ENCODE results near the gene YOD1. TPM values are rescaled to one million over a fixed set of nuclear protein-coding genes. Genes with fewer than 3 reads are reported as not detected.

The YOD1 gene
- total RNA-seq, 4 donors from 2014 or later, result 9.6 to 32.0 (median 22.9) TPM

GRCh38 chr1:207031016-207031415 is 20.0 kb downstream of the YOD1 start:
- Histone ChIP-seq H3K36me3 (no peaks in the 10 kb centered on the region), H3K4me1 (peaks cover 0 to 67% (median 3%) of the 10 kb centered on the region in 3 donors), H3K27me3 (peaks cover 0 to 12% (median 0%) of the 10 kb centered on the region in 4 donors), H3K4me3 (peak overlapping the region; percentile 48 to 55 (median 52)), H3K27ac (peak overlapping the region; percentile 85 to 98 (median 96)), H3K9me3 (no peaks in the 10 kb centered on the region)
- WGBS, 2 donors, result 17 to 40% methylated on average over 1 of the region's 1 CpG
- TF ChIP-seq POLR2A (IDR thresholded peaks at IDR 0.05) (no peak), CTCF (IDR thresholded peaks at IDR 0.05) (no peak)
- DNase-seq, result no peak
- intact Hi-C loops (cut with DNase I), result no loop called here

GRCh38 chr1:207030522-207031009 is 20.4 kb downstream of the YOD1 start:
- H3K27ac ChIP-seq, result peak overlapping the region; percentile 85 to 98 (median 96)
- H3K36me3 ChIP-seq, result peaks cover 0 to 2% (median 0%) of the 10 kb centered on the region in 3 donors
- intact Hi-C loops (cut with DNase I), result no loop called here
- peaks cover 0 to 12% (median 0%) of the 10 kb centered on the region in 4 donors for H3K27me3 ChIP-seq
- peaks cover 0 to 72% (median 8%) of the 10 kb centered on the region in 3 donors for H3K4me1 ChIP-seq
- DNase-seq, result no peak
- no peaks in the 10 kb centered on the region for H3K9me3 ChIP-seq
- WGBS, 2 donors, result 41 to 58% methylated on average over 5 of the region's 5 CpGs
- TF ChIP-seq CTCF (IDR thresholded peaks at IDR 0.05) (no peak), POLR2A (IDR thresholded peaks at IDR 0.05) (no peak)
- H3K4me3 ChIP-seq, result peak overlapping the region; percentile 48 to 55 (median 52)

GRCh38 chr1:207029701-207030521 is 21.1 kb downstream of the YOD1 start:
- TF ChIP-seq CTCF (IDR thresholded peaks at IDR 0.05) (no peak), POLR2A (IDR thresholded peaks at IDR 0.05) (peak in 1 of 4 donors; percentile 19)
- H3K4me1 ChIP-seq, result peaks cover 5 to 78% (median 14%) of the 10 kb centered on the region in 3 donors
- intact Hi-C loops (cut with DNase I), result no loop called here
- WGBS, 2 donors, result 29 to 48% methylated on average over 5 of the region's 5 CpGs
- H3K4me3 ChIP-seq, result peak overlapping the region; percentile 48 to 55 (median 52)
- H3K27me3 ChIP-seq, result peaks cover 0 to 12% (median 0%) of the 10 kb centered on the region in 4 donors
- peak overlapping the region; percentile 85 to 98 (median 96) for H3K27ac ChIP-seq
- DNase-seq, result no peak
- no peaks in the 10 kb centered on the region for H3K9me3 ChIP-seq
- peaks cover 0 to 8% (median 0%) of the 10 kb centered on the region in 3 donors for H3K36me3 ChIP-seq

GRCh38 chr1:207028884-207029650 is 21.9 kb downstream of the YOD1 start:
- peaks cover 10 to 86% (median 20%) of the 10 kb centered on the region in 3 donors for H3K4me1 ChIP-seq
- peak overlapping the region in 3 of 4 donors; percentile 48 to 55 (median 53) for H3K4me3 ChIP-seq
- intact Hi-C loops (cut with DNase I), result no loop called here
- H3K27ac ChIP-seq, result peak overlapping the region; percentile 85 to 98 (median 96)
- DNase-seq, result no peak
- 43 to 65% methylated on average over 2 of the region's 2 CpGs for WGBS, 2 donors
- no peaks in the 10 kb centered on the region for H3K9me3 ChIP-seq
- no peak for TF ChIP-seq POLR2A (IDR thresholded peaks at IDR 0.05)
- H3K27me3 ChIP-seq, result peaks cover 0 to 12% (median 0%) of the 10 kb centered on the region in 4 donors
- H3K36me3 ChIP-seq, result peaks cover 0 to 15% (median 0%) of the 10 kb centered on the region in 3 donors

GRCh38 chr1:207027921-207028320 is 23.1 kb downstream of the YOD1 start:
- H3K36me3 ChIP-seq, result peaks cover 0 to 27% (median 0%) of the 10 kb centered on the region in 3 donors
- peaks cover 0 to 8% (median 0%) of the 10 kb centered on the region in 4 donors for H3K27me3 ChIP-seq
- WGBS, 2 donors, result 47 to 53% methylated on average over 1 of the region's 1 CpG
- H3K9me3 ChIP-seq, result no peaks in the 10 kb centered on the region
- intact Hi-C loops (cut with DNase I), result no loop called here
- peak overlapping the region; percentile 85 to 98 (median 96) for H3K27ac ChIP-seq
- DNase-seq, result no peak
- TF ChIP-seq CTCF (IDR thresholded peaks at IDR 0.05) (no peak), POLR2A (IDR thresholded peaks at IDR 0.05) (no peak)
- peak overlapping the region in 3 of 4 donors; percentile 24 to 37 (median 33) for H3K4me3 ChIP-seq
- H3K4me1 ChIP-seq, result peaks cover 10 to 86% (median 23%) of the 10 kb centered on the region in 3 donors

All from esophagus squamous epithelium (tissue), 5 donors.